Brain pericyte (primary cell): ENCODE data around the gene MOSPD3.
A peak's percentile ranks its signal among the peaks of the same experiment; 100 is the strongest.
"Not testable (repeated sequence)": the region's sequence is repeated elsewhere in the genome, so short reads cannot be mapped to it uniquely, and the experiment has no call there.

Source experiments
- DNase-seq: peaks from one replicate; pipeline ENCODE4 v3.0.0-alpha.2; 2012; ENCODE audit warnings: low read depth, low spot score

The MOSPD3 gene, protein sequence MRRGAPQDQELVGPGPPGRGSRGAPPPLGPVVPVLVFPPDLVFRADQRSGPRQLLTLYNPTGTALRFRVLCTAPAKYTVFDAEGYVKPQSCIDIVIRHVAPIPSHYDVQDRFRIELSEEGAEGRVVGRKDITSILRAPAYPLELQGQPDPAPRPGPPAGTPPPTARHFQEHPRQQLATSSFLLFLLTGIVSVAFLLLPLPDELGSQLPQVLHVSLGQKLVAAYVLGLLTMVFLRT

DNA sequence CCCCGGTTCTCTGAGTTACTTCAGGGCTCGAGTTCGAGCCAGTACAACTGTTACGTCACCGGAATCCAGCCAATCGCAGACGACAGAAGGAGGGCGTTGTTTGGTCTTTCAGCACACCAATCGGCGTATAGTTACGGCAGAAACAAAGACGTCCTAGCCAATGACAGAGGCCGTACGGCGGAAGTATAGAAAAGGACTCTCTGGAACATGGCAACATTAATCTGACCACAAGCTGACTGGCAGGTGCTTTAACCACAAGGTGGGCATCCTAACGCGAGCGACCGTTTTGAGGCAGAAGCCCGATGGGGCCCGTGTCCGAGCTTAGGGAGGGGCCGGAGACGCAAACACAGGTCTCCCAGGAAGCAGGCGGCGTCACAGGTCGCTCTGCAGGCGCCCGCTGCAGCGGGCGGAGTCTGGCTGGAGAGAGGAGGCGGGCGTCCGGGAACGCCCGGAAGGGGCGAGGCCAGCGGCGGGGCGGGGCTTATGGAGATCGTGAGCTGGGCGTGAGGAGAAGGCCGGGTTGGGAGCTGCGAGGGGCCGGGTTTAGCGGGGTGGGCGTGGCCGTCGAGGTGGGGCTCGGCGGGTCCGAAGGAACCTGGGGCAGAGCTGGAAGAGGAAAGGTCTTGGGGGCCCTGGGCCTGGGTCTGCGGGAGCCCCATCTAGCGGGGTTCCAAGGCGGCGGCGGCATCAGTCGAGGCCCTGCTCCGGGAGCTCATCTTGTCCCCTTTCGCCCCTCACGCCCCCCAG is at the start of gene MOSPD3:
Gene MOSPD3 (plus strand): TSS at position 558 of the 747 bp plus-strand sequence. CDS start 252 bp downstream, outside the sequence.
- peak; percentile 99 for DNase-seq

DNA sequence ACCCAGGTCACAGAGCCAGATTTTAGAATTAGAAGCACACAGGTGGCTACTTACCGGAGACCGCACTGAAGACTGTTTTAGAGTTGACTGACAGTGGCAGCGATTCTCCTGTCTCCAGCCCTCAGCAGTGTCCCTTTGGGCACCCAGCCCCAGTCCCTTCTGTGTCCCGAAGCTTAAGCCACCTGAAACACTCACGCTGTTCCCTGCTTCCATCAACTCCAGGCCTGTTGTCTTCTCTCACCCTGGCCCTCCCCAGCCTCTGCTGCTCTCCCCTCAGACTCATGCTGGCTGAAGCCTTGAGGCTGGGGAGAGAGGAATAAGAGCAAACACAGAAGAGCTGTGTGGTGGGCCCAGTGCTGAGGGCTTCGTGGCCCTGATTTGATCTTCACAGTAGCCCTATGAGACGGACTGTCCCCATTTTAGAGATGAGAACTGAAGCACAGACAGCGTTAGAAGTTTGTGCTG is 49.2 kb upstream of the MOSPD3 start:
- DNase-seq = no peak

DNA sequence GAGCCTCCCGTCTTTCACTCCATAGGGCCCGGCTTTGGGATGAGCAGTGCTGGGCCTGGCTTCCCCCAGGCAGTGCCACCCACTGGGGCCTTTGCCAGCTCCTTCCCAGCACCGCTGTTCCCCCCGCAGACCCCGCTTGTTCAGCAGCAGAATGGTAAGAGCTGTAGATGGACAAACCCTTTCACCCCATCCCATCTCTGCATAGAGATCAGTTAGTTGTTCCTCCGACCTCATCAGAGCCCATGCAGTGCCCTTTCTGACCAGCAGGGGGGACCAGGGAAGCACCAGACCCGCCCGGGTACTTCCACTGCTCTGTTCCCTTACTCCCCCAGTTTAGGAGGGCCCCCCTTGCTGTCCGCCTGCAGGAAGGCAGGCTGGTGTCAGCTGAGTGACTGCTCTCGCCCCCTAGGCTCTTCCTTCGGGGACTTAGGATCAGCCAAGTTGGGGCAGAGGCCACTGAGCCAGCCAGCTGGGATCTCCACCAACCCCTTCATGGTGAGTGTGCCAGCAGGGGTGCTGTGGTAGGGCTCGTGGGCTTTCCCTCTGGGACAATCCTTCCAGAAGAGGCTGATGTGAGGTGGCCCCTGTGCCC is 48.4 kb upstream of the MOSPD3 start:
- DNase-seq = no peak

DNA sequence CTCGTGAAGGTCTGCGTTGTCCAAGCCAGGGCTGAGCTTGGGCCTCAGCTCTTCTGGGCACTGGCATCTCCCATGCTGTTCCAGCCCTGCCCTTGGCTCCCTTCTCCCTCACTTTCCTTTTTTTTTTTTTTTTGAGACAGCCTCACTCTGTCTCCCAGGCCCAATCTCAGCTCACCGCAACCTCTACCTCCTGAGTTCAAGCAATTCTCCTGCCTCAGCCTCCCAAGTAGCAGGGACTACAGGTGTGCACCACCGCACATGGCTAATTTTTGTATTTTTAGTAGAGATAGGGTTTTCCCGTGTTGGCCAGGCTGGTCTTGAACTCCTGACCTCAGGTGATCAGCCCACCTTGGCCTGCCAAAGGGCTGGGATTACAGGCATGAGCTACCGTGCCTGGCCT is 47.9 kb upstream of the MOSPD3 start:
- not testable (repeated sequence) for DNase-seq

DNA sequence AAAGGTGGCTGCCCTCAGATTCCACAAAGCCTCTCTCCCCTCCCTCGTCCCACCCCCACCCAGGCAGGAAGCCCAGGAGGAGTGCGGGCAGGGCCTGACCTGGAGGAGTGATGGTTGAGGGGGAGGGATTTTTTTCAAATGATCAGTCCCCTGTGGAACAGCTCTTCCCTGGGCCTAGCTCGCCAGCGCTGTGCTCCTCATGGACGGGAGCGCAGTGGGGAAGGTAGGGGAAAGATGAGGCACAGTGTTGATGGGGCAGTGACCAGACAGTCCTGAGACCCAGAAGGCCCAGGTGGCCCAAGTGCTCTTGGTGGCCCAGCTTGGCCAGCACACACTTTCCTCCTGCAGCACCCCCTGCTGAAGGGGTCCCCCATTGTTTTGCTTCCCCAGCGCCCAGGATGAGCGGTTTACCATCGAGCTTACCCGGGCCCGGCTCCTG is 47.2 kb upstream of the MOSPD3 start:
- no peak for DNase-seq

DNA sequence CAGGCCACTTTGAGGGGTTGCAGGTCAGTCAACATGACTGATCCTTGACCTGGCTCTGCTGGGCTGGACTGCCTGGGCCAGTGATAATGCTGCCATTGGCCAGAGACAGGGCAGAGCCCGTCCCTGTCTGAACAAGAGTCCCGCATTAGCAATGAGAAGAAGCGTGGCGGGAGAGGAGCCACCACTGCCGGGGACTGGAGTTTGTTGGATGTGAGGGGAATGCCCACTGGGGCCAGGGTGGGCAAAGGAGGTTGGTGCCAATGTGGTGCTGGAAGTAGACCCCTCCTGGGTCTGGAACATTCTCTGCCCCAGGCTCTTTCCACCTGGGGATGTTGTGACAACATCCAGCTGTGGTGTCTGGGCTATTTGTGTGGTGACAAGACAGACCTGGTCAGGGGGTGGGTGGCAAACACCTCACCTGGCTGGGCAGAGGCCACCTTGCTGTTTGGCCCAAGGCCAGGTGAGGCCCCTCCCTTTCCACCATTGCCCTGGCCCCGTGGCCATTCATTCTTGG is 46.3 kb upstream of the MOSPD3 start:
- DNase-seq = no peak

DNA sequence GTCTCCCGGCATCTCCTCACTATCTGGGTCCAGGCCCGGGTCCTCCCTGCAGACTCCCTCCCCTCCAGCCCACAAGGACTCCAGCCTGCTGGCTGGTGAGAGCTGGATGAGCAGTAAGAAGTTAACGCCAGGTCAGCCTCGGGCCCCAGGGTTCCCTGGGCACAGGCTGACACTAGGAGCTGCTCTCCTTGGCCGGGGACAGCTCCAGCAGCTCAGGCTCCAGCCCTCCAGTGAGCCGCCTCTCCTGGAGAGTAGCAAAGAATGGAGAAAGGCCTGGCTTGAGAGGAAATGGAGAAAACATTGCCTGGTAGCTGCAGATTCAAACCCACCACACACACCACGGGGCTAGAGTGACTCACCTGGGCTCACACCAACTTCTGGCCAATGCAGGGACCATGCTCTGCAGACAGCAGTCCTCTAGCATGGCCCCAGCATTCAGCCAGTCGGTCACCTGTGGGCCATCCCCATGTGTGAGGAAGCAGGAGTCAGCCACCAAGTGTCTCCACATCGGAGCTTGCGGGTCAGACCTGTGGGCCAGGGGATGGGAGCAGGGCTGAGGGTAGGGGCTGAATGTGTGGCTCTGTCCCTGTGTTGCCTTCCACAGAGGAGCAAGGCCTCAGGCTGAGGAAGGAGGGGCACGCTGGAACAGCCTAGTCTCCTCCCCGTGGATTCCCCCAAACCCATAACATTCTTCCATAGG is 45.2 kb upstream of the MOSPD3 start:
- no peak for DNase-seq

DNA sequence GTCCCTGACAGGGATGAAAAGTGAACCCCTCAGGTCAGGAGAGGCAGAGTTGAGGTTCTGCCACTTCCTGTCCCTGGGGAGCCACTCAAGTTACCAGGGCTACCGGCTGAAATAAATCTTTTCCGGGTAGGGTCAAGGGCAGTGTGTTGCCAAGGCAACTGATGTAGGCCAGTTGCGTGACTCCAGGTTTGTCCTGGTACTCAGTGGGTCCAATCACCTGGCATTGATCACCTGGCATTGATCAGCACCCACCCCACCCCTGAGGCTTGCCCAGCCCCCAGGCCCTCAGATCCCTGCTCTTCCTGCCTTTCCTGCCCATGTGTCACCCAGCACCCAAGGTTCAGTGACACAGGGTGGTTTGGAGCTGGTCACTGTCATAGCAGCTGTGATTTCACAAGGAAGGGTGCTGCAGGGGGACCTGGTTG is 44.6 kb upstream of the MOSPD3 start:
- no peak for DNase-seq

DNA sequence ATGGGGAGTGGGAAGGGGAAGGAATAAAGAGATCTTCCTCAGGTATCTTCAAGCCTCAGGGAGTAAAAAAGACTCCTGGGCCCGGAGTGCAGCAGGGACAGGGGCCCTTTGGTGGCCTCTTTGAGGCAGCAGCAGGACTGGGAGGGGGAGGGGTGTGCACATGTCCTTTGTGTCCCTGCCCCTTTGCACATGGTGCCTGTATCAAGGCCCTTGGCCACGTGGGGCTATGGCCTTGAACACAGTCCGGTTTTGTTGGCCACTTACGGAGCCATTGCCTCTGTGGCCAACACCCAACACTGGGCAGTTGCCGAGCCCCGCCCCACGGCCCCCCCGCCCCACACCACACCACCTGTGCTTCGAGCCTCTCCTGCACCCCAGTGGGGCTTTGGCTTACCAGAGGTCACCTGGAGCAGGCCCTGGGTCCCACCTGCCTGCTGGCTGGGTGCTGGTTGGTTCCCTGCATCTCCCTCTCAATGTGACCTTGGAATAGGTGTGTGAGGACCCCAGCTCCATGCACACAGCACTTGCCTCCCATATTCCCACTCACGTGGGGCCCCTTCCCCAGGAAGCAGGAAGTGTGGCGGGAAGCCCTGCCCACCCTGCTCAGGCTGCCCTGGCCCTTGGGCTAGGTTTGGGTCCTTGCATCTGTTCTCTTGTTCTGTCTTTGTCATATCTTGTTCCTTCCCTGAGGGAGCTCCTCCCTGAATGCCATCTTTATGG is 44.0 kb upstream of the MOSPD3 start:
- DNase-seq = no peak

DNA sequence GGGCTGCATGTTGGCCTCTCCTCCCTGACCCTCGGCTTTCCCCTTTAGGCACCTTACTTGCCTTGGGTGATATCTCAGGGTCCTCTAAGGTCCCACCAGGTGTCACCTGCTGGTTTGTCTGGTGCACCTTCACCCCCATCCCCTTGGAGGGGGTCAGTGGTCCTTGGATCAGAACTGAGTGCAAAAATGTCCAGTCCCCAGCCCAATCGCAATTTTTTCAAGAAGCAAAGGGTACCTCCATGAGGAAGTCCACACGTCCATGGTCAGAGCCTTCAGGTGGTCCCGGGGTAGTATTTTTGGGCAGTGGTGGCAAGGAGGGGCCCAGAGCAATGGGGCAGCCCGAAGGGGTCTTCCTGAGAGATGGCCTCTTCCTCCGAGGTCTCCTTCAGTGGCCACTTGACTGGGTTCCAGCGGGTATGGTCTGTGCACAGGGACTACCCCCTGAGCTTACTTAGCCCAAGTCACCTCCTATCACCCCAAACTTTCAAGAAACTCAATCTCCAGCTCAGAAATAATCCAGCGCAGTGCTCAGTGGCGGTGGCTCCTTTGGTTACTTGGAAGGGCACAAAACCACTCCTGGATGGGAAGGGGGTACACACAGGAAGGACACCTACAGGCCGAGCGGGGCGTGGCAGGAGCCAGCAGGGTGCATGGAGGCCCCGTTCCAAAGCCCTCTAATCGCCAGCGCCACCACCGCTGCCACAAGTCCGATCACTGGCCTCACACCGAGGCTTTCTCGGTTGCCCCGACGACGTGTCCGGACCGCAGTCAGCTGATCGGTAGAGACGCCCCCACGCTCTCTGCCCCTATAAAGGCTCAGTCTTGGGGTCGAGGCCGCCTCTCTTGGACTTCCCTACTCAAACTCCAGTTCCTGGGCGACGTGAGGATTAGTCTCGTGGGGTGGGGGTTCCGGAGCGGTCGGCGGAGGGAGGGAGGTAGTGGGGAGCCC is 43.2 kb upstream of the MOSPD3 start:
- DNase-seq = no peak

DNA sequence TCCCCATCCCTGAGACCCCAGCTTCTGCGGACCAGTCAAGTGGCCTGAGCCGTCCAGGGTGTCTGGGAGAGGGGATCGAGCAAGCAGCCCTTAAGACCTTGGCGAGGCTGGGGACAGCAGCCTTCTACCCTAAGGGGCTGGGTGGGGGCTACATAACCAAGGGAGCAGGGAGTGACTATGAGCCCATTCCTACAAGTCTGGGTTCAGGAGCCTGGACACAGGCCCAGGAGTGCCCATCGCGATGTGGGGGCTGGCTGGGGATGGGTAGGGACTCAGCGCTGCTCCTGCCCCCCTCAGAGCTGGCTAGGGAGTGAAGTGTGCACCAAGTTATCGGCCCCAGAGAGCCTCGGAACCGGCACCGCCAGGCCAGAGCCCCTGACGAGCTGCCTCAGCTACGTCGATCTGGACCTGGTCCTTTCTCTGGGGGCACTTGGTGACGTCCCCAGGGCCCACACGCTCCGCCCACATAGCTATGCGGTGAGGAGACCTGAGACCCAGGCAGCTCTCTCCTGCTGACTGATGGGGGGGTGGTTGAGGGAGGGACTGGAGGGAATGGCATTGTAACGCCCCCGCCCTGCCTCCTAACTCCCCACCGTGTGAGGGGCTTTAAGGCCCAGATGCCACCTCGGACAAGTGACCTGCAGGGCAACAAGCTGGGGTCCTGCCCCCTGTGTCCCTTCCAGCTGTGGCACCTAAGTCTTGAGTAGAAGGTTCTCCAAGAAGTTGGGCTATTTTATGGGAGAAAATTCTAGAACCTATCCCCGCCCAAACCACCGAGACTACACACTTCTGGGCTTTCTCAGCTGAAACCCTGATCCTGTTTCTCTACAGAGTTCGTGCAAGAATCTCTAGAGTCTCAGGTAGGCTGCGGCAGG is 41.1 kb upstream of the MOSPD3 start:
- DNase-seq = no peak

DNA sequence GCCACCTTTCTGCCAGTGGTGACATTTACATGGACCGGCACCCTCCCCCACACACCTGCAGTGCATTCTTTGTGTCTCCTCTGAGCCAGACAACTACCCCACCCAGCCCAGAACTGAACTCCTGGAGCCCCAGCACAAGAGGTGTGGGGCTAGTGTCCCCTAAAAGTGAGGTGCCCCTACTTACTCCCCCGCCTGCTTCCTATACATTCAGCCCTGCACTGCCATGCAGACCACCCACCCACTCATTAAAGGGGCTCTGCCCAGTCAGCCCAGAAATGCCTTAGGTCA is 40.6 kb upstream of the MOSPD3 start:
- DNase-seq = no peak

DNA sequence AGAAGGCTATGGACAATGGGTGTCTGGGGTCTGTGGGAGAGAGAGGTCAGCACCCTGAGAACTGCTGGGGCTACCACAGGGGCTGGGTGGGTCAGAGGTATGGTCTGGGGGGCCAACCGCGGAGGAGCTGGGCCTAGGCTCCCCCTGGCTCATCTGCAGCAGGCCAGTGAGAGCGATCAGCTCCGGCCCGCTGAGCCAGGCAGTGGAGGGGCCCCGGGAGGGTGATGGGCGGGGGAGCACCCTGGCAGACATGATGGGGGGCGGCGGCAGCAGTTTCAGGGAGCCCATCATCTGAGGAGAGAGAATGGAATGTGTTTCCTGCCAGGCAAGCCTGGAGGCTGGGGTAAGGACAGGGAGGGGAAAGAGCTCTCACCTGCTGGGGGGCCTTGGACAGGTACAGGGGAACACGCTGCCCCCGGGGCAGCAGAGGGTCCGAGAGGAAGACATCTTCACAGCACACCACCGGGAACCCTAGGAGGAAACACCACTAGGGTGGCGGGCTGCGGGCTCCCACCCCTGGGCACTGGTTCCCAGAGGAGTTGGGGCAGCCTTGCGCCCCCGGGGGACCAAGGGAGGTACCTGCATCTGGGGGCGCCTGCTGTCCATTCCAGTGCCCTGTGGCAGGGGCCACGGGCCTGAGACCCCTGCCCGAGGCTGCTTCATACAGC is 39.9 kb upstream of the MOSPD3 start:
- no peak for DNase-seq

DNA sequence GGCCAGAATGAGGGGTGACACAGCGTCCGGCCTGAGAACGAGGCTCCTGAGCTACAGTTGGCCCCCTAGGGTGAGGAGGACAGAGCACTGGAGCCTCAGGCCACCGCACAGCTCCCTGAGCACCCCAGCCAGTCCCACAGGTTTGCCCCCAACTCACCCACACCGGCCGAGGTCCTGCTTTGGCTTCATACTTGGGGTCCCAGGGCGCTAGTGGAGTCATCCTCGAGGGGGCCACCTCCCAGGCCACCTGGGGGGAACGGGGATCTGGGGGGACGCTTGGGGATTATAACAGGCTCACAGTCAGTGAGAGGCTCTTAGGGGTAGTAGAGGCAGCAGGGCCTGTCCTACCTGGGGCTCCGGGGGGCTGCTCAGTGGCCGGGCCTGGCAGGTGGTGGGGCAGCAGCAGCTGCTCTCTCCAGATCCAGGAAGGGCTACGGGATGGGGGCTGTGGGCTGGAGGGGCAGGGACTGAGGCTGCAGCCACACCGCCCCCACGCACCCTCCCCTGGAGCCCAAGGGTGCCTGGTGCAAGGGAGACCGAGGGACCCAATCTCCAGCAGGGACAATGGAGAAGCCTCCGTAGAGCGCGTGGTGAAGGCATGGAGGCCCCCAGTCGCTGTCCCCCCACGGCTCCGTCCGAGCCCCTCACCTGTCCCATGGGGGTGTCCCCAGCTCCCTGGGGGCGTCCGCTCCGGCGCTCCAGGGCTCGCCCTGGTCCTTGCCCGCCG is 39.2 kb upstream of the MOSPD3 start:
- no peak for DNase-seq

DNA sequence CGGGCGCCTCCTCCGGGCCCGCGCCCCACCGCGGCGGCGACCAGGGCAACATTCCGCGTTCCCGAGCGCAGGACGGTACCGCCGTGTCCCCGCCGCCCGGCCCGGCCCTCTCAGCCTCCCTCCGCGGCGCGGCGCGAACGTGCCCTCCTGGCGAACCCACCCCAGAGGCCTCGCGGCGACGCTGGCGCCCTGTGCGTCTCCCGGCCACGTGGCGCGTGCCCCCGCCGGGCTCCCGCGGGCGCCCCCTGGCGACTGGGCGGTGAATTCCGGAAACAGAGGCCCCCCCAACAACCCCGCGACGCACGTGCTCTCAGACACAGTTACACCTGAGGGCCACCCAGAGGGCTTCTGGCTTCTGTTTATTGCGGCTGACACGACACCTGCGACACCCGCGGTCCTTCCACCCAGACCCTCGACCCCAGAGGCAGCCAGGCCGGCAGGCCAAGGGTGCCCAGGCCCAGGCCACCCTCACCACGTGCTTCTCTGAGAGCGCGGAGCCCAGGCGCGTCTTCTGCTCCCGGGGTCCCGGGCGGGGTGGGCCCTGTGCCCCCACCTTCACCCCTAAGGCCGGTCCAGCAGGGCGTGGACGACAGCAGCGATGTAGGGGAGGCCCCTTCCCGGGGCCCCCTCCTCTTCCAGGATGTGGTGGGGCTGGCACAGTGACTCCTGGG is 38.5 kb upstream of the MOSPD3 start, which contains the start of gene SAP25:
Gene SAP25 (minus strand): TSS at position 210 of the 671 bp plus-strand sequence. CDS start 158 bp downstream, at position 52.
- DNase-seq = no peak

DNA sequence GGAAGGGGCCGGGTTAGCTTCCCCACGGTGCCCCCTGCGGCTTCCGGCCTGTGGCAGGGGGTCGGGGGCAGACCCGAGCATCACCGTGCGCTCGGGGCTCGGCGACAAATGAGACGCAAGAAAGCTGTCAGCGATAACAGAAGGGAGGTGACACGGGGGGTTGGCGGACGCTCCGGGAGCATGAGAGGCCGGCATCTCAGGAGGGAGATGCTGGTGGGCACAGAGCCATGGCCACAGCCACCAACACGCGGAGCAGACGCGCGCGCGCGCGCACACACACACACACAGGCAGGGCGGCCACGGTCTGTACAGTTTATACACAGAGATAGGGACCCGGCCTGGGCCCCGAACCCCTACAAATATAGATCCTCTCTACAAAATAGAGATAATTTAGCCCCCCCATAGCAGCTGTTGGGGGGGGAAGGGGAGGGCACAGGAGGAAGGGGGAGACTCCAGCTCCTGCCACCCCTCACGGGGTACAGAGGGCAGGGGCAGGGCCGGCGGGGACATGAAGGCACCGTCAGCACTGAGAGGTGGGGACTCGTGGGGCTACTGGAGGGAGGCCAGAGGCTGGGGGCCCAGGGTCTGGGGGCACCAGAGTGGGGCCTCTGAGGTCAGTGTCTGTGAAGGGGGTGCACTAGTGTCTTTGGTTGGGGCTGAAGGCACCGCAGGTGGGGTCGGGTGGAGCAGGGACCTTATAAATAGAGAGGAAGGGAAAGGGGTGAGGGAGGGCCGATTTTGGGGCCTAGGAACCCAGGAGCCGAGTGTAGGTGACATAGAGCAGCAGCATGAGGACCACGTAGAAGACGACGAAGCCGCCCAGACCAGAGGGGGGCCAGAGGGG is 37.8 kb upstream of the MOSPD3 start:
- no peak for DNase-seq
